CD14-positive monocyte (primary cell): ENCODE results near the gene MEMO1. TPM values are rescaled to one million over a fixed set of nuclear protein-coding genes. Genes with fewer than 3 reads are reported as not detected.

ENCODE experiments used
- DNase-seq, 3 donors: peaks; one replicate each; pipeline ENCODE4 v3.0.0-alpha.2; 2011 to 2022
- H2AFZ ChIP-seq: 2 replicates; pipeline ENCODE4 v1.6.0; 2012; ENCODE audit warnings: mild to moderate bottlenecking, low read depth, low read length, inconsistent platforms; ENCODE audit not compliant: insufficient read depth, poor library complexity, severe bottlenecking
- H3K27ac ChIP-seq, 2 donors: 1 replicate in 1 of 2; 2 replicates in 1 of 2; pipeline ENCODE4 v1.5.1; 2012 to 2013; ENCODE audit warnings: low read length in 2 of 2, control low read depth in 1 of 2, inconsistent platforms in 1 of 2, low read depth in 1 of 2, mild to moderate bottlenecking in 1 of 2
- H3K27me3 ChIP-seq, 2 donors: one replicate each; pipeline versions ENCODE4 v1.6.0 to v1.6.1; 2011 to 2013; ENCODE audit warnings: low read length in 2 of 2; ENCODE audit not compliant: control insufficient read depth in 2 of 2, insufficient read depth in 2 of 2
- H3K36me3 ChIP-seq, 2 donors: replicated peaks in 1 of 2; 1 replicate in 1 of 2; 2 replicates in 1 of 2; pipeline versions ENCODE4 v1.5.1 to v1.6.1; 2012 to 2013; ENCODE audit warnings: low read length in 2 of 2, control low read depth in 1 of 2, inconsistent platforms in 1 of 2, mild to moderate bottlenecking in 1 of 2; ENCODE audit not compliant: insufficient read depth in 2 of 2, control insufficient read depth in 1 of 2
- H3K4me1 ChIP-seq, 2 donors: 1 replicate in 1 of 2; 2 replicates in 1 of 2; pipeline versions ENCODE4 v1.5.1 to v1.6.1; 2012 to 2013; ENCODE audit warnings: low read length in 2 of 2, control low read depth in 1 of 2, inconsistent platforms in 1 of 2, mild to moderate bottlenecking in 1 of 2, moderate library complexity in 1 of 2; ENCODE audit not compliant: insufficient read depth in 2 of 2, control insufficient read depth in 1 of 2
- H3K4me2 ChIP-seq: replicated peaks from 2 replicates; pipeline ENCODE3; 2012; ENCODE audit warnings: low read length, moderate library complexity, mild to moderate bottlenecking; ENCODE audit not compliant: poor library complexity, severe bottlenecking; ENCODE audit errors: extremely low read depth
- H3K4me3 ChIP-seq, 3 experiments: fragments of 200-600 bp in 1 of 3; sonication (generic) in 1 of 3; replicated peaks in 1 of 3; 1 replicate in 2 of 3; 2 replicates in 1 of 3; pipeline ENCODE4 v1.5.1; 2011 to 2013; ENCODE audit warnings: low read length in 3 of 3, mild to moderate bottlenecking in 3 of 3, control low read depth in 2 of 3, low read depth in 2 of 3, inconsistent platforms in 1 of 3, moderate library complexity in 1 of 3
- H3K79me2 ChIP-seq: 2 replicates; pipeline ENCODE4 v1.6.0; 2012; ENCODE audit warnings: mild to moderate bottlenecking, control low read depth, inconsistent platforms, low read length, moderate library complexity; ENCODE audit not compliant: insufficient read depth
- H3K9ac ChIP-seq: 2 replicates; pipeline ENCODE4 v1.6.0; 2017; ENCODE audit warnings: low read length, mild to moderate bottlenecking; ENCODE audit not compliant: insufficient read depth, poor library complexity, severe bottlenecking
- H3K9me3 ChIP-seq, 2 donors: replicated peaks in 1 of 2; 1 replicate in 1 of 2; 2 replicates in 1 of 2; pipeline versions ENCODE4 v1.5.1 to v1.6.1; 2012 to 2013; ENCODE audit warnings: low read length in 2 of 2, control low read depth in 1 of 2; ENCODE audit not compliant: control insufficient read depth in 1 of 2, insufficient read depth in 1 of 2
- H4K20me1 ChIP-seq: 2 replicates; pipeline ENCODE4 v1.6.0; 2012; ENCODE audit warnings: mild to moderate bottlenecking, low read length, control low read depth, moderate library complexity; ENCODE audit not compliant: insufficient read depth
- H3K27ac Mint-ChIP-seq, 7 donors: one replicate each; pipeline ENCODE4 v1.8.0; 2020; ENCODE audit warnings: mild to moderate bottlenecking in 7 of 7, mixed read lengths in 7 of 7, moderate library complexity in 6 of 7, inconsistent platforms in 2 of 7
- H3K27me3 Mint-ChIP-seq, 3 donors: one replicate each; pipeline ENCODE4 v1.8.0; 2021 to 2022; ENCODE audit warnings: low read depth in 3 of 3, mild to moderate bottlenecking in 3 of 3, mixed read lengths in 3 of 3, moderate library complexity in 3 of 3, inconsistent platforms in 1 of 3
- H3K36me3 Mint-ChIP-seq, 2 donors: one replicate each; pipeline ENCODE4 v1.8.0; 2020; ENCODE audit warnings: mixed read lengths in 2 of 2, inconsistent platforms in 1 of 2, mild to moderate bottlenecking in 1 of 2
- H3K4me1 Mint-ChIP-seq: one replicate; pipeline ENCODE4 v1.8.0; 2020; ENCODE audit warnings: mild to moderate bottlenecking, mixed read lengths
- H3K4me3 Mint-ChIP-seq, 2 donors: one replicate each; pipeline ENCODE4 v1.8.0; 2020; ENCODE audit warnings: mild to moderate bottlenecking in 2 of 2, mixed read lengths in 2 of 2, moderate library complexity in 1 of 2
- H3K9me3 Mint-ChIP-seq, 7 donors: one replicate each; pipeline ENCODE4 v1.8.0; 2020 to 2022; ENCODE audit warnings: mixed read lengths in 7 of 7, mild to moderate bottlenecking in 6 of 7, moderate library complexity in 6 of 7, inconsistent platforms in 2 of 7
- WGBS: methylation state at CpG from one replicate; pipeline ENCODE4 v1.1.5; 2013; ENCODE audit warnings: missing lambda C conversion rate; ENCODE audit not compliant: insufficient coverage; 5-methylcytosine and 5-hydroxymethylcytosine counted together
- intact Hi-C, 2 donors: fragments of 100-400 bp; cut with micrococcal nuclease; formaldehyde crosslinking; loops; one replicate each; pipeline versions ENCODE4 v1.15.0 to v1.15.1; 2023
- polyA plus RNA-seq, 3 donors: library from polyadenylated mRNA; depleted of rRNA in 1 of 3; unstranded in 2 of 3; stranded (reverse) in 1 of 3; fragments of 300-500 nt in 2 of 3; fragments of >200 nt in 1 of 3; fragmentation: Illumina TruSeq in 2 of 3; gene quantifications; 1 replicate in 2 of 3; 2 replicates in 1 of 3; pipeline ENCODE4 v1.2.3, GENCODE V29; 2012 to 2021
- TF ChIP-seq, protein P1 (sequence below): fragments of 200-600 bp; IDR thresholded peaks from one replicate; pipeline ENCODE4 v1.8.0; 2022; ENCODE audit warnings: antibody characterized with exemption, mild to moderate bottlenecking

Gene MEMO1
- polyA plus RNA-seq, 3 donors = 49.5 to 63.7 (median 57.0) TPM

- H2AFZ ChIP-seq = peak overlapping the region; percentile 72
- DNase-seq = no peak
- H3K36me3 ChIP-seq = no peaks in the 10 kb centered on the region
- peak overlapping the region; percentile 71 to 88 (median 82) for H3K4me3 ChIP-seq
- TF ChIP-seq, protein P1, sequence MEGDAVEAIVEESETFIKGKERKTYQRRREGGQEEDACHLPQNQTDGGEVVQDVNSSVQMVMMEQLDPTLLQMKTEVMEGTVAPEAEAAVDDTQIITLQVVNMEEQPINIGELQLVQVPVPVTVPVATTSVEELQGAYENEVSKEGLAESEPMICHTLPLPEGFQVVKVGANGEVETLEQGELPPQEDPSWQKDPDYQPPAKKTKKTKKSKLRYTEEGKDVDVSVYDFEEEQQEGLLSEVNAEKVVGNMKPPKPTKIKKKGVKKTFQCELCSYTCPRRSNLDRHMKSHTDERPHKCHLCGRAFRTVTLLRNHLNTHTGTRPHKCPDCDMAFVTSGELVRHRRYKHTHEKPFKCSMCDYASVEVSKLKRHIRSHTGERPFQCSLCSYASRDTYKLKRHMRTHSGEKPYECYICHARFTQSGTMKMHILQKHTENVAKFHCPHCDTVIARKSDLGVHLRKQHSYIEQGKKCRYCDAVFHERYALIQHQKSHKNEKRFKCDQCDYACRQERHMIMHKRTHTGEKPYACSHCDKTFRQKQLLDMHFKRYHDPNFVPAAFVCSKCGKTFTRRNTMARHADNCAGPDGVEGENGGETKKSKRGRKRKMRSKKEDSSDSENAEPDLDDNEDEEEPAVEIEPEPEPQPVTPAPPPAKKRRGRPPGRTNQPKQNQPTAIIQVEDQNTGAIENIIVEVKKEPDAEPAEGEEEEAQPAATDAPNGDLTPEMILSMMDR = no peak
- Mint-ChIP-seq H3K27me3 (peaks cover 0 to 2% (median 0%) of the 10 kb centered on the region in 3 donors), H3K27ac (peak overlapping the region; percentile 88 to 96 (median 93)), H3K4me3 (peak overlapping the region; percentile 98 to 99), H3K4me1 (peaks cover 67% of the 10 kb centered on the region), H3K9me3 (no peaks in the 10 kb centered on the region), H3K36me3 (peaks cover 3 to 6% of the 10 kb centered on the region in 2 donors)
- H3K9me3 ChIP-seq = no peaks in the 10 kb centered on the region
- peak overlapping the region; percentile 80 to 82 for H3K27ac ChIP-seq
- peaks cover 63% of the 10 kb centered on the region for H3K79me2 ChIP-seq
- H3K9ac ChIP-seq = peak overlapping the region; percentile 75
- peaks cover 42 to 63% of the 10 kb centered on the region in 2 donors for H3K4me1 ChIP-seq
- 3% methylated on average over 9 of the region's 10 CpGs for WGBS
- H3K27me3 ChIP-seq = no peaks in the 10 kb centered on the region
- H3K4me2 ChIP-seq = peak overlapping the region; percentile 86
- intact Hi-C loops = loop anchor here (5.0 to 10.0 kb wide), 2 partner anchors 53 to 54 kb away; partner anchors contain the start of gene SPAST (in 2 of the 2)
- H4K20me1 ChIP-seq = peaks cover 56% of the 10 kb centered on the region
These were observed 1.8 kb downstream of the MEMO1 start for GRCh38 chr2:32008805-32009515.

- Histone ChIP-seq H3K27me3 (no peaks in the 10 kb centered on the region), H3K4me3 (no peak overlapping the region), H2AFZ (no peak overlapping the region), H3K4me2 (peak overlapping the region; percentile 11), H3K27ac (peak overlapping the region in 1 of 2 donors; percentile 51), H4K20me1 (peaks cover 74% of the 10 kb centered on the region), H3K4me1 (peaks cover 34 to 61% of the 10 kb centered on the region in 2 donors), H3K79me2 (peaks cover 81% of the 10 kb centered on the region), H3K9ac (no peak overlapping the region), H3K9me3 (no peaks in the 10 kb centered on the region), H3K36me3 (no peaks in the 10 kb centered on the region)
- H3K27ac Mint-ChIP-seq = peak overlapping the region in 3 of 7 donors; percentile 8 to 46 (median 18)
- H3K27me3 Mint-ChIP-seq = no peaks in the 10 kb centered on the region
- peaks cover 69% of the 10 kb centered on the region for H3K4me1 Mint-ChIP-seq
- H3K36me3 Mint-ChIP-seq = peaks cover 0 to 4% of the 10 kb centered on the region in 2 donors
- H3K4me3 Mint-ChIP-seq = no peak overlapping the region
- TF ChIP-seq, protein P1 = no peak
- H3K9me3 Mint-ChIP-seq = no peaks in the 10 kb centered on the region
- intact Hi-C loops = loop anchor here (5.0 to 10.0 kb wide), 2 partner anchors 52 to 55 kb away; partner anchors contain the start of gene SPAST (in 2 of the 2)
- no peak for DNase-seq
These were observed 3.8 kb downstream of the MEMO1 start for GRCh38 chr2:32007121-32007391.
